ENCODE results near the gene PMPCA. TPM values are rescaled to one million over a fixed set of nuclear protein-coding genes. Genes with fewer than 3 reads are reported as not detected.
"Not testable (repeated sequence)": the region's sequence is repeated elsewhere in the genome, so short reads cannot be mapped to it uniquely, and the experiment has no call there.

Gene PMPCA
- total RNA-seq, 1 donor from 2014 or later = 57.1 TPM

- DNase-seq = no peak
These were observed 2.5 kb downstream of the PMPCA start for GRCh38 chr9:136412962-136413361.

- DNase-seq = no peak
These were observed 6.0 kb downstream of the PMPCA start for GRCh38 chr9:136416427-136416826.

DNA sequence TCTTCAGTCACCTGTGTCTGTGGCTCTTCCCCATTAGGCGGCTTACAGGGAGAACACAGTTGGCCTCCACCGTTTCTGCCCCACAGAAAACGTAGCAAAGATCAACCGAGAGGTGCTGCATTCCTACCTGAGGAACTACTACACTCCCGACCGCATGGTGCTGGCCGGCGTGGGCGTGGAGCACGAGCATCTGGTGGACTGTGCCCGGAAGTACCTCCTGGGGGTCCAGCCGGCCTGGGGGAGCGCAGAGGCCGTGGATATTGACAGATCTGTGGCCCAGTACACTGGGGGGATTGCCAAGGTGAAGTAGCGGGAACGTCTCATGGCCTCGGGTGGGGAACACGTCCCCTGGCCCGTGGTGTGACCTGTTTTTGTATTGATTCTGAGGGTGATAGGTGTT, 6.5 kb downstream of the PMPCA start:
- DNase-seq = no peak

DNA sequence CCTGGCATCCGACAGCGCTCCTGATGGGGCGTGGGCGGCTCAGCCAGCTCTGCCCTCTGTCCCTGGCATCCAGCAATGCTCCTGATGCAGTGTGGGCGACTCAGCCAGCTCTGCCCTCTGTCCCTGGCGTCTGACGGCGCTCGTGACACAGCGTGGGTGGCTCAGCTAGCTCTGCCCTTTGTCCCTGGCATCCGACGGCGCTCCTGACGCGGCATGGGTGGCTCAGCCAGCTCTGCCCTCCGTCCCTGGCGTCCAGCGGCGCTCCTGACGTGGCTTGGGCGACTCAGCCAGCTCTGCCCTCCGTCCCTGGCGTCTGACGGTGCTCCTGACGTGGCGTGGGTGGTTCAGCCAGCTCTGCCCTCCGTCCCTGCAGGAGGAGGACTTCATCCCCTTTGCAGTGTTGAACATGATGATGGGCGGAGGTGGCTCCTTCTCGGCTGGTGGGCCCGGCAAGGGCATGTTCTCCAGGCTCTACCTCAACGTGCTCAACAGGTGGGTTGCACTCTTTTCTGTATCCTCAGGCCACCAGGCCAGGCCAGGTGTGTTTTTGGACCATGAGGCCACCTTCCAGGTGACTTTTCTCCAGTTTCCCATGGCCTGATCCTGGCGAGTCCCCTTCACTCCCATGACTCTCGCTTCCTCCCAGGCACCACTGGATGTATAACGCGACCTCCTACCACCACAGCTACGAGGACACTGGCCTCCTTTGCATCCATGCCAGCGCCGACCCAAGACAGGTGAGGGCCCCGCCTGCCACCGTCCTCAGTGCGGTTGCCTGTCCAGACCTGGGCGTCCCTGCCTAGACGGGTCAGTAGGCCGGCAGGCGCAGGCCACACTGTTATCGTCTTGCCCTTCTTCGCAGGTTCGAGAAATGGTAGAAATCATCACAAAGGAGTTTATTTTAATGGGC, 8.0 kb downstream of the PMPCA start:
- no peak for DNase-seq

DNA sequence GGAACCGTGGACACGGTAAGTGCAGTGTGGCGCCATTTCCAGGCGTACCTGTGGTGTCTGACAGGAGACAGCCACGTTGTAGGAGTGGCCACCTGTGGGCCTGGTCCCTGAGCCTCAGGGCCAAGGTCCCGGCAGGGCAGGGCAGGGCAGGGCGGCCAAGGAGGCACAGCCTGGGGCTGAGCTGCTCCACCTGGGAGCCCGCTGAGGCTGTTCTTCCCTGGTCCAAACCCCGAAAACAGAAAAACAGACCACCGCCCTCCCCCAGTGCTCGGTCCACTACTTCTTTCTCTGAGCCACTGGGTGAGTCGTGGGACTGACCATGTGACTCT, 8.6 kb downstream of the PMPCA start:
- no peak for DNase-seq

DNA sequence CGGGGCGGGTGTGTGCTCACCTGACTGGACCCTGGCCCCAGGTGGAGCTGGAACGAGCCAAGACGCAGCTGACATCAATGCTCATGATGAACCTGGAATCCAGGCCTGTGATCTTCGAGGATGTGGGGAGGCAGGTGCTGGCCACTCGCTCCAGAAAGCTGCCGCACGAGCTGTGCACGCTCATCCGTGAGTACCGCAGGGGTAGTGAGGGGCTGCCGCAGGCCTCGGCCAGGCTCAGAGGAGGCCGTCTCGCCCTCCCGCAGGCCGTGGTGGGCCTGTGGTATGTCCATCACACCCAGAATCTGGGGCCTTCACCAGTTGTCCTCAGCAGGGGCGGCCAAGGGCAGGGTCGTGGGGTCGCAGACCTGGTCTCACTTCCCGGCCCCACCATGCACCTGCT, 11.3 kb downstream of the PMPCA start:
- no peak for DNase-seq

- no peak for DNase-seq
These were observed 12.4 kb downstream of the PMPCA start for GRCh38 chr9:136422876-136423275.

- no peak for DNase-seq
These were observed 13.1 kb downstream of the PMPCA start for GRCh38 chr9:136423432-136424146.

- no peak for DNase-seq
These were observed 14.4 kb downstream of the PMPCA start for GRCh38 chr9:136424750-136425362.

DNA sequence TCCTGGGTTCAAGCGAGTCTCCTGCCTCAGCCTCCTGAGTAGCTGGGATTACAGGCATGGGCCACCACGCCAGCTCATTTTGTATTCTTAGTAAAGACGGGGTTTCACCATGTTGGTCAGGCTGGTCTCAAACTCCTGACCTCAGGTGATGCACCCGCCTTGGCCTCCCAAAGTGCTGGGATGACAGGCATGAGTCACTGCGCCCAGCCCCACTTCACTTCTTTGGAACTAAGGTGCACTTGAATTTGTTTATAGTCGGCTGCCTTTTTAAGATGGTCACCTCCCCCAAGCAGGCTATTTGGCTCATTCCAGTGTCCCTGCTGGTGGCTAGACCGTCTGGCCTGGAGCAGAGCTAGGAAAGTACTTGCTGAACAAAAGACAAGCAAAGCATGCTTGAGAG, 14.9 kb downstream of the PMPCA start:
- not testable (repeated sequence) for DNase-seq

- DNase-seq = no peak
These were observed 16.3 kb downstream of the PMPCA start for GRCh38 chr9:136426787-136427186.

- DNase-seq = no peak
These were observed 18.7 kb downstream of the PMPCA start for GRCh38 chr9:136429075-136429628.

- DNase-seq = no peak
These were observed 19.4 kb downstream of the PMPCA start for GRCh38 chr9:136429683-136430491.

DNA sequence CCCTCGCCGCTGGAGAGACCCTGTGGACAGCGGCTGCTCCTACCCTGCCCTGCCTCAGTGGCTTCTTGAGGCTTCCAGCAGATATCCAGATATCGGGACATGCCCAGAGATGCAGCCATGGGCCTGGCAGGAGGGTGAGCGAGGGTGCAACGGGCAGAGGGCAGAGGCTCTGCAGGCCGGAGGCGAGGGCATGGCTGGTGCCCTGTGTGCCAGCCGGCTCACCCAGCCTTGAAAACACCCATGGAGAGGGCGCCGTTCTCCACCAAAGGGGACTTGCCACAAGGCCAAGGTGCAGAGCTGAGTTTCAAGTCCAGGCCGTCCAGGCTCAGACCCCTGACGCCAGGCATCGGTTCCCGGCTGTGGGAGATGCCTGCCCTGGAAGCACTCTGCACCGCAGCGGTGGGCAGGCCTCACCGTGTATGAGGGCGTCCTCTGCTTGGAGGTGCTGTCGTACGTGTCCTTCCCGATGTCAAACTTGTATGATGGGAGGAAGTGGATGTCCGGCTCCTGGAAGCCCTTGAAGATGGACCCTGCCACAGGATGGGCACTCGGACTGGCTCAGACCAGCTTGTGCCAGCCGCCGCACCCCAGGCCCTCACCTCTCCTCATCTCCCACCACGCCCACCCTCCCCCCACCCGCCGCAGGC, 20.3 kb downstream of the PMPCA start:
- DNase-seq = no peak

GRCh38 chr9:136431782-136432350, 21.4 kb downstream of the PMPCA start:
- DNase-seq = no peak

DNA sequence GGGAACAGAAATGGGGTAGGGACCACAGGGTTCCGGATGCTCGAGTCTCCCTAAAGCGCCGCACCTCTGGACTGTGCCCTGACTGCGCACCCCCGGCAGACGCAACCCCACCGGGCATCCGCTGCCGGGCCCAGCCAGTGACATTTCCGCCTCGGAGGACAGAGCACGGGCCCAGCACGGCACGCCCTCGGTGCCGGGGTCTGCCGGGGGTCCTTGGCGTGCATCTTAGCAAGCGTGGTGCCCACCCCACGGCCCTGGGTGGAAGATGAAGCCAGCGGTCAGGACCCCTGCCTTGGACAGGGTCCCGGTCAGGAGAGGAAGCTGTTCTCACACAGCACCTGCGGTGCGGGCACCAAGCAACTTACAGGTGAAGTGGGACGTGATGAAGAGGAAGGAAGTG, 22.1 kb downstream of the PMPCA start:
- no peak for DNase-seq

GRCh38 chr9:136433043-136433715, 22.7 kb downstream of the PMPCA start:
- no peak for DNase-seq

- DNase-seq = no peak
These were observed 23.6 kb downstream of the PMPCA start for GRCh38 chr9:136433849-136434579.

DNA sequence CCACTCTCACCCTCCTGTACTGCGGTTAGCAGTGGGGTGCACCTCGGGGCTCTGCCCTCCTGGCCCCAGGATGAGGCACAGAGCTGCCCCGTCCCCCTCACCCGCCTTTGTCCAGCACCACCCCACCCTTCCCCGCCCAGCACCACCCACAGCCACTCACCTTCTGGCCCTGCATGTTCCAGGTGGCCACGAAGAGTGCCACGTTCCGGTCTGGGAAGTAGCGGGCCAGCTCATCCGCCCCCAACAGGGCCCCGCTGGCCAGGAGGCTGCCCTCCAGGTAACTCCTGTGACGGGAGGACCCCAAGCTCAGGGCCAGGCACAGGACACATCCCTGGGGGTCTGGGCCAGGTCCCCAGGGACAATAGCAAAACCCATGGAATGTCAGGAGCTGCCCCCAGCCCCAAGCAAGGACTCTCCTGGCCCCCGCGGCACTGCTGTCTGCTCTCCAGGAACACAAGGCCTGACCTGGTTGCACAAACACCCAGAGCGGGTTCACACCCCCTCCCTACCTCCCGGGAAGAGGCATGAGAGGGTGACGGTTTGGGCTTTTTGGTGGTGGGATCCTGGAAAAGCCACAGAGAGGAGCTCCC, 24.2 kb downstream of the PMPCA start:
- no peak for DNase-seq
